ENCODE data around the gene TOP3B.

TOP3B gene

DNA sequence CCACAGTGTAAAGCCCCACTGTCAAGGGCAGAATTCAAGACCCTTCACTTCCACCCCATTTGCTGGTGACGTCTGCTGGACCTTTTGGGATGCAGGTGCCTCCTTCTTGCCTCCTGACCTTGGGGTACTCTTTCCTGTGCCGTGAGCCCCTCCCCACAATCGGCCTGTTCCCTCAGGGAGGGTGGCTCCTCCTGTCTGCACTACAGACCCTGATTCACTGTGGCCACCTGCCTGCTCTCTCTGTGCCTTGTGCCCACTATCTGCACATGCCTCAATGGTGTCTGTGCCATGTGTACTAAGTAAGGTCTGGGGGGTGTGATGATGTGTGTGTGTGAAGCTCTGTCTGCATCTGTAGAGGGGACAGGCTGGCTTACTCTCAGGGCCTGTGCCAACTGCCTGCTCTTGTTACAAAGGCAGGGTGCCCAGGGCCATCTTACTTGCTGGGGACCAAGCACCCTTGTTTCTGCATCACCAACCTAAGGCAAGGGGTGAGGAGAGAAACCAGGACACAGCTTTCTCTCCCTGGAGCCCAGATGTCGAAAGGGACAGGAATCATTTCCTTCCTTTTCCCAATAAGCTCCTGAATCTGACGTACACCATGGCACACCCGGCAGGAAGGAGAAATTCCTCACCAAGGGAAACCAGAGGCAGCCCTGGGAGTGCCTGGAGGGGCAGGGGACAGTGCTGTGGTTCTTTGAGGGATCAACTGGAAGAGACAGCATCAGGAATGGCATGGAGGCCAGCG is 33.6 kb downstream of the TOP3B start:
- ATAC-seq: no peak
- TF ChIP-seq, protein P1, sequence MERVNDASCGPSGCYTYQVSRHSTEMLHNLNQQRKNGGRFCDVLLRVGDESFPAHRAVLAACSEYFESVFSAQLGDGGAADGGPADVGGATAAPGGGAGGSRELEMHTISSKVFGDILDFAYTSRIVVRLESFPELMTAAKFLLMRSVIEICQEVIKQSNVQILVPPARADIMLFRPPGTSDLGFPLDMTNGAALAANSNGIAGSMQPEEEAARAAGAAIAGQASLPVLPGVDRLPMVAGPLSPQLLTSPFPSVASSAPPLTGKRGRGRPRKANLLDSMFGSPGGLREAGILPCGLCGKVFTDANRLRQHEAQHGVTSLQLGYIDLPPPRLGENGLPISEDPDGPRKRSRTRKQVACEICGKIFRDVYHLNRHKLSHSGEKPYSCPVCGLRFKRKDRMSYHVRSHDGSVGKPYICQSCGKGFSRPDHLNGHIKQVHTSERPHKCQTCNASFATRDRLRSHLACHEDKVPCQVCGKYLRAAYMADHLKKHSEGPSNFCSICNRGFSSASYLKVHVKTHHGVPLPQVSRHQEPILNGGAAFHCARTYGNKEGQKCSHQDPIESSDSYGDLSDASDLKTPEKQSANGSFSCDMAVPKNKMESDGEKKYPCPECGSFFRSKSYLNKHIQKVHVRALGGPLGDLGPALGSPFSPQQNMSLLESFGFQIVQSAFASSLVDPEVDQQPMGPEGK (CRISPR knock-in tag; IDR thresholded peaks at IDR 0.05; ENCODE audit: borderline replicate concordance): no peak
- no peak for TF ChIP-seq TOX (CRISPR knock-in tag; IDR thresholded peaks at IDR 0.05; ENCODE audit: borderline replicate concordance)
- no peak for TF ChIP-seq SNAI2 (CRISPR knock-in tag; IDR thresholded peaks at IDR 0.05)
- no peak for TF ChIP-seq ZC3H10 (CRISPR knock-in tag; IDR thresholded peaks at IDR 0.05)
- TF ChIP-seq PPARA (CRISPR knock-in tag; IDR thresholded peaks at IDR 0.05; ENCODE audit: borderline replicate concordance): no peak
- TF ChIP-seq, protein P2, sequence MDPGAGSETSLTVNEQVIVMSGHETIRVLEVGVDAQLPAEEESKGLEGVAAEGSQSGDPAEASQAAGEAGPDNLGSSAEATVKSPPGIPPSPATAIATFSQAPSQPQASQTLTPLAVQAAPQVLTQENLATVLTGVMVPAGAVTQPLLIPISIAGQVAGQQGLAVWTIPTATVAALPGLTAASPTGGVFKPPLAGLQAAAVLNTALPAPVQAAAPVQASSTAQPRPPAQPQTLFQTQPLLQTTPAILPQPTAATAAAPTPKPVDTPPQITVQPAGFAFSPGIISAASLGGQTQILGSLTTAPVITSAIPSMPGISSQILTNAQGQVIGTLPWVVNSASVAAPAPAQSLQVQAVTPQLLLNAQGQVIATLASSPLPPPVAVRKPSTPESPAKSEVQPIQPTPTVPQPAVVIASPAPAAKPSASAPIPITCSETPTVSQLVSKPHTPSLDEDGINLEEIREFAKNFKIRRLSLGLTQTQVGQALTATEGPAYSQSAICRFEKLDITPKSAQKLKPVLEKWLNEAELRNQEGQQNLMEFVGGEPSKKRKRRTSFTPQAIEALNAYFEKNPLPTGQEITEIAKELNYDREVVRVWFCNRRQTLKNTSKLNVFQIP (CRISPR knock-in tag; IDR thresholded peaks at IDR 0.05; ENCODE audit: borderline replicate concordance, low read depth): no peak
- TF ChIP-seq ZFP30 (CRISPR knock-in tag; IDR thresholded peaks at IDR 0.05): no peak
- no peak for TF ChIP-seq CSDC2 (CRISPR knock-in tag; IDR thresholded peaks at IDR 0.05)
- no peak for TF ChIP-seq TCF4 (CRISPR knock-in tag; IDR thresholded peaks at IDR 0.05; ENCODE audit: borderline replicate concordance)
- TF ChIP-seq GLIS3 (CRISPR knock-in tag; IDR thresholded peaks at IDR 0.05): no peak
- no peak for TF ChIP-seq ESRRG (CRISPR knock-in tag; IDR thresholded peaks at IDR 0.05)
- TF ChIP-seq ARNTL (CRISPR knock-in tag; IDR thresholded peaks at IDR 0.05; ENCODE audit: borderline replicate concordance, low read depth): no peak
- TF ChIP-seq BACH2 (CRISPR knock-in tag; IDR thresholded peaks at IDR 0.05; ENCODE audit: borderline replicate concordance): no peak
- TF ChIP-seq, protein P3, sequence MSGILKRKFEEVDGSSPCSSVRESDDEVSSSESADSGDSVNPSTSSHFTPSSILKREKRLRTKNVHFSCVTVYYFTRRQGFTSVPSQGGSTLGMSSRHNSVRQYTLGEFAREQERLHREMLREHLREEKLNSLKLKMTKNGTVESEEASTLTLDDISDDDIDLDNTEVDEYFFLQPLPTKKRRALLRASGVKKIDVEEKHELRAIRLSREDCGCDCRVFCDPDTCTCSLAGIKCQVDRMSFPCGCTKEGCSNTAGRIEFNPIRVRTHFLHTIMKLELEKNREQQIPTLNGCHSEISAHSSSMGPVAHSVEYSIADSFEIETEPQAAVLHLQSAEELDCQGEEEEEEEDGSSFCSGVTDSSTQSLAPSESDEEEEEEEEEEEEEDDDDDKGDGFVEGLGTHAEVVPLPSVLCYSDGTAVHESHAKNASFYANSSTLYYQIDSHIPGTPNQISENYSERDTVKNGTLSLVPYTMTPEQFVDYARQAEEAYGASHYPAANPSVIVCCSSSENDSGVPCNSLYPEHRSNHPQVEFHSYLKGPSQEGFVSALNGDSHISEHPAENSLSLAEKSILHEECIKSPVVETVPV (CRISPR knock-in tag; IDR thresholded peaks at IDR 0.05): no peak
- no peak for TF ChIP-seq OSR1 (CRISPR knock-in tag; IDR thresholded peaks at IDR 0.05)
- TF ChIP-seq ZNF8 (CRISPR knock-in tag; IDR thresholded peaks at IDR 0.05): no peak
- TF ChIP-seq ZNF70 (CRISPR knock-in tag; IDR thresholded peaks at IDR 0.05): no peak
- TF ChIP-seq, protein P4, sequence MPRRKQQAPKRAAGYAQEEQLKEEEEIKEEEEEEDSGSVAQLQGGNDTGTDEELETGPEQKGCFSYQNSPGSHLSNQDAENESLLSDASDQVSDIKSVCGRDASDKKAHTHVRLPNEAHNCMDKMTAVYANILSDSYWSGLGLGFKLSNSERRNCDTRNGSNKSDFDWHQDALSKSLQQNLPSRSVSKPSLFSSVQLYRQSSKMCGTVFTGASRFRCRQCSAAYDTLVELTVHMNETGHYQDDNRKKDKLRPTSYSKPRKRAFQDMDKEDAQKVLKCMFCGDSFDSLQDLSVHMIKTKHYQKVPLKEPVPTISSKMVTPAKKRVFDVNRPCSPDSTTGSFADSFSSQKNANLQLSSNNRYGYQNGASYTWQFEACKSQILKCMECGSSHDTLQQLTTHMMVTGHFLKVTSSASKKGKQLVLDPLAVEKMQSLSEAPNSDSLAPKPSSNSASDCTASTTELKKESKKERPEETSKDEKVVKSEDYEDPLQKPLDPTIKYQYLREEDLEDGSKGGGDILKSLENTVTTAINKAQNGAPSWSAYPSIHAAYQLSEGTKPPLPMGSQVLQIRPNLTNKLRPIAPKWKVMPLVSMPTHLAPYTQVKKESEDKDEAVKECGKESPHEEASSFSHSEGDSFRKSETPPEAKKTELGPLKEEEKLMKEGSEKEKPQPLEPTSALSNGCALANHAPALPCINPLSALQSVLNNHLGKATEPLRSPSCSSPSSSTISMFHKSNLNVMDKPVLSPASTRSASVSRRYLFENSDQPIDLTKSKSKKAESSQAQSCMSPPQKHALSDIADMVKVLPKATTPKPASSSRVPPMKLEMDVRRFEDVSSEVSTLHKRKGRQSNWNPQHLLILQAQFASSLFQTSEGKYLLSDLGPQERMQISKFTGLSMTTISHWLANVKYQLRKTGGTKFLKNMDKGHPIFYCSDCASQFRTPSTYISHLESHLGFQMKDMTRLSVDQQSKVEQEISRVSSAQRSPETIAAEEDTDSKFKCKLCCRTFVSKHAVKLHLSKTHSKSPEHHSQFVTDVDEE (CRISPR knock-in tag; IDR thresholded peaks at IDR 0.05): no peak
- TF ChIP-seq ZNF565 (CRISPR knock-in tag; conservative IDR thresholded peaks at IDR 0.05; ENCODE audit: low read depth): no peak

DNA sequence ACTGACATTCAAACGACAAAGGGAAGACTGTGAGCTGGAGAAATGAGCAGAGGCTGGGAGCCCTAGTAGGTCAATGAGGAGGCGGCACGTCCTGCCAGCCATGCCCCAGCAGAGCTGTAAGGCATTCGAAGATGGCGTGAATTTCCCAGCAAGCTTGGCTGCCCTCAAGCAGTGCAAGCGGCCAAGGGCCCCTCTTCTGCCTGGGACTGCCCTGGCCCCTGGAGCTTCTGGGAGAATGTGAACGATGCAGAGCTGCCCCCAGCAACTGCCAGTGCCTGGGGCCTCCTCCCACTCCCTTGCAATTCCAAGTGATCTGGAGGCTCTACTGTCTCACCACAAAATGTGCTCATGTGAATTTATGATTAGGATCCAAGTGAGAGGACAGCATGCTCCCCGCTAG is 34.2 kb downstream of the TOP3B start:
- ATAC-seq: no peak
- TF ChIP-seq ZC3H10 (CRISPR knock-in tag; IDR thresholded peaks at IDR 0.05) (no peak), OSR1 (CRISPR knock-in tag; IDR thresholded peaks at IDR 0.05) (no peak), PPARA (CRISPR knock-in tag; IDR thresholded peaks at IDR 0.05; ENCODE audit: borderline replicate concordance) (no peak), TCF4 (CRISPR knock-in tag; IDR thresholded peaks at IDR 0.05; ENCODE audit: borderline replicate concordance) (no peak), TOX (CRISPR knock-in tag; IDR thresholded peaks at IDR 0.05; ENCODE audit: borderline replicate concordance) (no peak), ZNF8 (CRISPR knock-in tag; IDR thresholded peaks at IDR 0.05) (no peak), ZNF70 (CRISPR knock-in tag; IDR thresholded peaks at IDR 0.05) (no peak), ZFP3 (CRISPR knock-in tag; IDR thresholded peaks at IDR 0.05) (no peak)
- TF ChIP-seq, protein P1 (CRISPR knock-in tag; IDR thresholded peaks at IDR 0.05; ENCODE audit: borderline replicate concordance): no peak
- TF ChIP-seq, protein P5, sequence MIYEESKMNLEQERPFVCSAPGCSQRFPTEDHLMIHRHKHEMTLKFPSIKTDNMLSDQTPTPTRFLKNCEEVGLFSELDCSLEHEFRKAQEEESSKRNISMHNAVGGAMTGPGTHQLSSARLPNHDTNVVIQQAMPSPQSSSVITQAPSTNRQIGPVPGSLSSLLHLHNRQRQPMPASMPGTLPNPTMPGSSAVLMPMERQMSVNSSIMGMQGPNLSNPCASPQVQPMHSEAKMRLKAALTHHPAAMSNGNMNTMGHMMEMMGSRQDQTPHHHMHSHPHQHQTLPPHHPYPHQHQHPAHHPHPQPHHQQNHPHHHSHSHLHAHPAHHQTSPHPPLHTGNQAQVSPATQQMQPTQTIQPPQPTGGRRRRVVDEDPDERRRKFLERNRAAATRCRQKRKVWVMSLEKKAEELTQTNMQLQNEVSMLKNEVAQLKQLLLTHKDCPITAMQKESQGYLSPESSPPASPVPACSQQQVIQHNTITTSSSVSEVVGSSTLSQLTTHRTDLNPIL (CRISPR knock-in tag; IDR thresholded peaks at IDR 0.05; ENCODE audit: low read depth): no peak
- TF ChIP-seq, protein P3 (CRISPR knock-in tag; IDR thresholded peaks at IDR 0.05): no peak
- TF ChIP-seq, protein P4 (CRISPR knock-in tag; IDR thresholded peaks at IDR 0.05): no peak

Measured in SK-N-SH treated with all-trans-retinoic acid at 6 μM for 48 hours (cell line).